Ramos (cell line): ENCODE measurements around the gene PLEKHA1.

ENCODE experiments used
- in situ Hi-C: fragments of 300-500 bp; cut with MboI; formaldehyde crosslinking; loops from one replicate; pipeline ENCODE4 v1.14.3; 2022; ENCODE audit warnings: low sequenced_read_pairs; ENCODE audit not compliant: unreplicated experiment

The PLEKHA1 gene

DNA sequence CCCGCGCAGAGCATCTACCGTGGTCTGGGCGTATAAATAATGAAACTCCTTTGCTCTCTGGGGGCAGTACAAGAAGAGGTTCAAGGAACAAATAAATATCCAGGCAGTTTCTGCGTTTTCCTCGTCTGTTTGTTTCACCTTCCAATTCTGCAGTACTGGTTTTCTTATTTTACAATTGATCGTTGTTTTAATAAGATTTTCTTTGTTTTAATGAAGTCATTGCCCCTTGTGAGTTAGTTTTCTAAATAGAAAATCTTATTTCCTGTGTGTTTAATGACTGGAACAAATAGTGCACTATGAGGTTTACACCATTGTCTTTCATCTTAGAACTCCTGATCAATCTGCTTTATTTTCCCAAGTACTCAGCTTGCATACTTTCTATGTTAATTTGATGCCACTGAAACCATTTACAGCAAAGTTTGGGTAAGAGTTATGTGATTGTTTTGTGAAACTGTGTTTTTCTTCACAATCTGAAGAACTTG, 1.2 kb downstream of the PLEKHA1 start:
- in situ Hi-C loops = no loop called here

DNA sequence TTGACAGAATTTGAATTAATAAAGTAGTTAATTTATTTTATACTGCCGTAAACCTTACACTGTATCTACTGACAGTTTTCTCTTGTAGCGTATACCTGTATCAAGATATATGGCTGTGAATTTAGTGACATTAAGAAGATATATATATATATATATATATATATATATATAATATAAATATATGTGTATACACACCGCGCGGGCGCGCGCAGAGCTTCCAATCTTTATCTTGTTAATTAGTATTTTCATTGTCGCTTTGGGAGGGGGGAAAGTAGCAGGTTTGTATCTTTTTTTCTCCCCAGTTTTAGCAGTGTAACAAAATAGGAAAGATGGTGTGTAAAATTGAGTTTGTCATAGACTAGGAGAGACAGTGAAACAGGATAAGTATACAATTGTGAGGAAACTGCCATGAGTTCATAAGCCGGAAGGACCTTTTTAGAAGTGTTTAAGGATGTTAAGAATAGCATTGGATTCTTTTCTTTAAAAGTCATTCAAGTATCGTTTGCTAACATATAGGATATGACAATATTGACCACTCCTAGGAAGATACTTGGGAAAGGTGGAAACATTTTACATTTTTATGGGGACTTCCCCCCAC, 2.0 kb downstream of the PLEKHA1 start:
- in situ Hi-C loops = no loop called here

DNA sequence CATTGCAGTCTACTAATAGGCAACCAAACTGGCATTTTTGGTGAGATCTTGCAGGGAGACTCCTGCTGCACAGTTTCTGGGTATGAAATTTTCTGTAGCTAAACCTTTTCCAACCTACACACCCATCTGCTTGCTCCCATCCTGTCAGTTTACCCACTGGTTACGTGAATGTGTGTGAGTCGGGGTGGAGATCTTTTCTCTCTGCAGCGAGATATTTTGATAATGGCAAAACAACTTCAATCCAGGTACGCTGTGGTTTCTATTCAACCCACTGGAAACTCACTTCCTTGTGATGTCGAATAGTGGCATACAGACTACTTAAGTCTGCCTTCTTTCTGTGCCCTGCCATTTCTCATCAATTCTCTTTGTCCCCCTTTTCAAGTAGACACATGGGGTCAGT, 4.5 kb downstream of the PLEKHA1 start:
- in situ Hi-C loops = no loop called here

DNA sequence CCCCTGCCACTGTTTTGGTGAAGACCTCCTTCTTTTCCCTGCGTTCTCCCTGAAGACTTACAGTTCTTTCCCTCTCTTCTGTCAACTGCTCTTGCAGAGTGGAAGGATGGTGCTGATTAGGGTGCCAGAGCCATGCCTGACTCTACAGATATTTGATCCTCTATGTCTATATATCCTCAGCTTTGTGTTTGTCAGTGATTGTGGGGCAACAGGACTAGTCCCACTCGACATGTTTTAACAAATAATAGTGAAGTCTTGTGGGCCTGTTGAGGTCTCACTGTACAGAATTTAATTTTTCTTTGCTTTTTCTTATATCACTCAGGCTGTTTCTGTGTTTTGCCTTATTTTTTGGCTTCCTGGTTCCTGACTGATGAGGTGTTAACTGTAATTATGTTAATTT, 5.0 kb downstream of the PLEKHA1 start:
- in situ Hi-C loops = no loop called here

DNA sequence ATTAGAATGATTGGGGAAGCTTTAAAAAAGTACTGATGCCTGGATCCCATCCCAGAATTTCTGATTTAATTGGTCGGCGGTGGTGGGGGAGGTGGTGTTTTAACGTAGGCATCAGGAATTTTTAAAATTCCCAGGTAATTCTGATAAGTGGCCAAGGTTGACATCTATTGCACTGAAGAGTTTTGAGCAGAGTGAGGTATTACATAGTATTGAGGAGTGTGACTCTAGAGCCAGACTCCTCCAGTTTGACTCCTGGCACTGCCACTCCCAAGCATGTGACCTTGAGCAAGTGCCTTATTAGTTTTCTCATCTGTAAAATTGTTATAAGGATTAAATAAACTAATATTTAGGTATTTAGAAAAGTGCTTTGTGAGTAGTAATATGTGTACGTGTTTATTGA, 6.2 kb downstream of the PLEKHA1 start:
- in situ Hi-C loops = no loop called here

DNA sequence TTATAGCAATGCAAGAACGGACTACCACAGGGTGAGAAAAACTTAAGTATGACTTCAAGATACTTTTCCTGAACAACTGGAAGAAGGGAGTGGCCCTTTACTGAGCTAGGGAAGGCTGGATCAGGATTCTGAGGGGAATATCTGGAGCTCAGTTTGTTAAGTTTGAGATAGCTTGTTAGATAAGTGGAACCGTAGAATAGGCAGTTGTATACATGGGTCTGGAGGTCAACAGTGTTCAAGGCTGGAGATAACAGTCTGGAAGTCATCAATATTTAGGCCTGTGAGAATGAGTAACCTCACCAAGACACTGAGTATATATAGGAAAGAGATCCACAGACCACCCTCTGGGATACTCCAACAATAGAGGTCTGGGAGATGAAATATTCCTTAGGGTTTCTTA, 7.2 kb downstream of the PLEKHA1 start:
- in situ Hi-C loops = no loop called here

DNA sequence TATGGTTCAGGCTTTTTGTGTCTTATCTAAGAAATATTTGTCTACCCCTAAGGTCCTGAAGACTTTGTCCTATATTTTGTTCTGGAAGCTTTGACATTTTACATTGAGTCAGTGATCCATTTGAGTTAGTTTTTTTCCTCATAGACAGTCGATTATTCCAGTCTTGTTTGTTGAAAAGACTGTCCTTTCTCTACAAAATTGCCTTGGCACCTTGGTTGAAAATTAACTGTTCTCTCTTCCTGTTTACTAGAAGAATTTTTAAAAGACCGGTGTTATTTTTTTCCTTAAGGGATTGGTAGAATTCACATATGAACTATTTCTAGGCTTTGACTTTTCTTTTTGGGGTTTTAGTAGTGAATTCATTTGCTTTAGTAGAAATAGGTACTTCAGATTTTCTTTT, 12.0 kb downstream of the PLEKHA1 start:
- in situ Hi-C loops = no loop called here

DNA sequence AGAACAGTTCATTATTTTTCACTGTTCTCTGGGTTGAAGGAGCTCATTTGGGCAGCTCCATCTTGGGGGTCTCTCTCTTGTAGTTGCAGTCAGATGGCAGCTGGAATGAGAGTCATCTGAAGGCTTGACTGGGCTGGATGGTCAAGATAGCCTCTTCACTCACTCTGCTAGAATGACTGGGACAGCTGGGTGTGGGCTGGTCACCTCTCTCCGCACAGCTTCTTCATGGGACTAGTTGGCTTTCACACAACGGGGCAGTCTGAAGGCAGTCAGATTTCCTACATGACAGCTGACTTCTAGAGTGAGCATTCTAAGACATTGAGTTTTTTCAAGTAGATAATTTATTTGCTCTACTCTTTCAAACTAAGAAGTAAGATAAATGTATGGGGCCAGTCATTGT, 13.1 kb downstream of the PLEKHA1 start:
- in situ Hi-C loops = no loop called here

DNA sequence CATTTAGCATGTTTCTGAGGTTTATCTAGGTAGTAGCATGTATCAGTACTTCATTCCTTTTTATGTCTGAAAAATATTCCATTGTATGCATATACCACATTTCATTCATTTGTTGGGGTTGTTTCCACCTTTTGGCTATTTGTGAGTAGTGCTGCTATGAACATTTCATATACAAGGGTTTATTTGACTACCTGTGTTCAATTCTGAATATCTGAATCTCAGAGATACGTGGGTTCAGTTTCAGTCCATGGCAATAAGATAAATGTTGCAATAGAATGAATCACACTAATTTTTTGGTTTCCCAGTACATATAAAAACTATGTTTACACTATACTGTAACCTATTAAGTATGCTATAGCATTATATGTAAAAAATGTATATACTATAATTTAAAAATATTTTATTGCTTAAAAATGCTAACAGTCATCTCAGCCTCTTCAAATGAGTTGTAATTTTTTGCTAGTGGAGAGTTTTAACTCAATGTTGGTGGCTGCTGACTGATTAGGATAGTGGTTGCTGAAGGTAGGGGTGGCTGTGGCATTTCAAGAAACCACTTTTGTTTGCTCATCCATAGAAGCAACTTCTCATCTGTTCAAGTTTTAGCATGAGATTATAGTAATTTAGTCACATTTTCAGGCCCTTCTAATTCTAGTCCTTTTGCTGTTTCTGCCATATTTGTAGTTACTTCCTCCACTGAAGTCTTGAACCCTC, 13.9 kb downstream of the PLEKHA1 start:
- in situ Hi-C loops = no loop called here

DNA sequence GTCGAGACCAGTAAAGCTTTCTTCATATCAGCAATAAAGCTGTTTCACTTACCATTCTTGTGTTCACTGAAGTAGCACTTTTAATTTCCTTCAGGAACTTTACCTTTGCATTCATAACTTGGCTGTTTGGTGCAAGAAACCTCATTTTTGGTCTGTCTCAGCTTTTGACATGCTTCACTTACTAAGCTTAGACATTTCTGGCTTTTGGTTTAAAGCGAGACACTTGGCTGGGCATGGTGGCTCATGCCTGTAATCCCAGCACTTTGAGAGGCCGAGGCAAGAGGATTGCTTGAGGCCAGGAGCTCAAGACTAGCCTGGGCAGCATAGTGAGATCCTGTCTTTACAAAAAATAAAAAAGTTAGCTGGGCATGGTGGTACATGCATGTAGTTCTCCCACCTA, 15.8 kb downstream of the PLEKHA1 start:
- in situ Hi-C loops = no loop called here

DNA sequence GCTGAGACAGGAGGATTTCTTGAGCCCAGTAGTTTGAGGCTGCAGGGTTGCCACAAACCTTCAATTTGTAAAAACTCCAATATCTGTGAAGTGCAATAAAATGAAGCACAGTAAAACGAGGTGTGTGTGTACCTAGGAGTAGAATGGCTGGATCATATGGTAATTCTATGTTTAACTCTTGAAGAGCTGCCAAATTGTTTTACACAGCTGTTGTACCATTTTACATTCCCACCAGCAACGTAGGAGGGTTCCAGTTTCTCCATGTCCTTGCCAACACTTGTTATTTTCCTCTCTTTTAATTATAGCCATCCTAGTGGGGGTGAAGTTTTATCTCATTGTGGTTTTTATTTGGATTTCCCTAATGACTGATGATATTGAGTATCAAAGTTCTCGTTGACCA, 16.2 kb downstream of the PLEKHA1 start:
- in situ Hi-C loops = no loop called here

DNA sequence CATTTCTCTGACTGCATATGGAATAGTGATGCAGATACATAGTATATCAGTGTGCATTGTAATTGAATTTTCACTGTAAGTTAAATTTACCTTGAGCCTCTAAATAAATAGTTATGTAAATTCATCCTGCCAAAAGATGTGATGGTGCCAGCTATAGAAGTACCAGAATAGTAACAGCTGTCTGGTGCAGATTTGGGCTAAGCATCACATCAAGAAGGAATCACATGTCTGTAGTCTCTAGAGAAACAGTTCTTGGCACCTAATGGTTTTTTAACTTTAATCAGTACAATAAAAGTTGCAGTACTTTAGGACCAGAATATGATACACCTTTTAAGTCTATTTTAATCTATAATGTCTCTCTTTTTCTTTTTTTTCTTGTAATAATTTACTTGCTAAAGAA, 17.4 kb downstream of the PLEKHA1 start:
- in situ Hi-C loops = no loop called here

DNA sequence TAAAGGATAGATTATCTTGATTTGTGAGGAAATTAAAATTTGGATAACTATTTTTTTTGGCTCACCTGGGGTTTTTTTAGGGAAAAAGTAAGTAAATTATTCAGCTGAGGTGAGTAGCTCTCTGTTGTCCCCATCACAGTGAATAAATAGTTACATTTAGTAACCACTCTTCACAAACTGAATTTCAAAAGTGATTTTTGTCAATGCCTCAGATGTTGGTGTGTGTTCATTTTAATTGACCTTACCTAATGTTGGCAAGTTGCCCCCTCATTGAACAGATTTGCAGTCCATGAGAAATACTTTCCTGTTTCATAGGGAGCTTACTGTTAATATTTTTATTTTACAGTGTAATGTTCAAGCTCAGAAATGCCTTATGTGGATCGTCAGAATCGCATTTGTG, 18.3 kb downstream of the PLEKHA1 start:
- in situ Hi-C loops = no loop called here

DNA sequence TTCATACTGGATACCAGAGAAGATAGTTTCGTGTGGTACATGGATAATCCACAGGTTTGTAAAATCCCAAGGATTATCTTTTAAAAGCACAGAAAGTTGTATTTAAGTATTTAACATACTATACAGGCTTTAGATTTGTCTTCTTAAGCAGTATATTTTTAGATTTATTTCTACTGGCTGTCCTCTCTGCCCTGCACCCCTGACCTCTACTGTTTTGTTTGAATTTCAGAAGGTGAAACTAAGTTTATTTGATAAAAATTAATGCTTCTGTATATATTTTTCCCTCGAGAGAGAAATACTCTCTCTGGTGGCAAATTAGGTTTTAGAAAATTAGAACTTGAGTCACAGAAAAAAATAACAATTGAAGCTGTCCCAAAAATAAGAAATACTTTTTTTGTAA, 18.8 kb downstream of the PLEKHA1 start:
- in situ Hi-C loops = no loop called here

DNA sequence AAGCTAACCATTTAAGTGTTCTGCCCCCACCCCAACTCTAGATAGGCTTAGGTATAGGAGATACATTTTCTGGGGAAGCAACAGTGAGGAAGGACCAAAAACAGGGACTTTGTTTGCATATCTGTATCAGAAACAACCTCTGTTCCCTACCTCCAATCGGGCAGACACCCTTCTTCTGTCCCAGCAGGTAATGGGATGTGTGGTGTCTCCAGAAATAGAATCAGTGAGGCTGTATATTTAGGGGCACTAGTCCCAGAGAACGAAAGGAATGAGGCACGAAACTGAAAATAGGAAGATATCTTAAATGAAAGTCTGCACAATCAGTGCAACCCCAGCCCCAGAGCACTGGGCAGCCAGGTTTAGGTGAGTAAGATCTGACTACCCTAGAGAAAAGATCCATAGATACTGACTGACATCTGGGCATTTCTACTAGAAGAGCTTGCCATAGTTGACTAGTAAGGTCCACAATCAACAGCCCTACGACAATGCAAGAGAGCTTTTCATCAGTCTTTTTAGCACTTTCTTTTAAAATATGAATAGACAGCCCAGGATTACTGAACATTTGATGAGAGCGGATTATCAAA, 28.1 kb downstream of the PLEKHA1 start:
- in situ Hi-C loops = no loop called here

DNA sequence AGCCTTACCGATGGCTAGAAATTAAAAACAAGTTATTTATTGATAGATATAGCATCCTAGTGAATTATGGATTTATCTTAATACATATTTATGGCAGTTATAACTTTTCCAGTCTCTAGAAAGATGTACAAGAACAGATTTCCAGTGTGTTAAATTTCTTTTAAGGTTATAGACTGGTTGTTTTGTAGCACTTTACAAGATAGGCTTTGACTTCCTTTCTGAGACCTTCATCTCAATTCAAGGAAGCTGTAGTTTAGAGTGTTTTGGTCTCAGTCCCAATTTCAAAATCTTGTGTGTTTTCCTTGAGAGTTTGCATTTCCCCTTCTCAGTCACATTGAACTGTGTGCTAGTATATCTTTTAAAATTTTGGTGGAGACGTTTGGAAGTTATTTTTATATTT, 30.1 kb downstream of the PLEKHA1 start:
- in situ Hi-C loops = no loop called here

DNA sequence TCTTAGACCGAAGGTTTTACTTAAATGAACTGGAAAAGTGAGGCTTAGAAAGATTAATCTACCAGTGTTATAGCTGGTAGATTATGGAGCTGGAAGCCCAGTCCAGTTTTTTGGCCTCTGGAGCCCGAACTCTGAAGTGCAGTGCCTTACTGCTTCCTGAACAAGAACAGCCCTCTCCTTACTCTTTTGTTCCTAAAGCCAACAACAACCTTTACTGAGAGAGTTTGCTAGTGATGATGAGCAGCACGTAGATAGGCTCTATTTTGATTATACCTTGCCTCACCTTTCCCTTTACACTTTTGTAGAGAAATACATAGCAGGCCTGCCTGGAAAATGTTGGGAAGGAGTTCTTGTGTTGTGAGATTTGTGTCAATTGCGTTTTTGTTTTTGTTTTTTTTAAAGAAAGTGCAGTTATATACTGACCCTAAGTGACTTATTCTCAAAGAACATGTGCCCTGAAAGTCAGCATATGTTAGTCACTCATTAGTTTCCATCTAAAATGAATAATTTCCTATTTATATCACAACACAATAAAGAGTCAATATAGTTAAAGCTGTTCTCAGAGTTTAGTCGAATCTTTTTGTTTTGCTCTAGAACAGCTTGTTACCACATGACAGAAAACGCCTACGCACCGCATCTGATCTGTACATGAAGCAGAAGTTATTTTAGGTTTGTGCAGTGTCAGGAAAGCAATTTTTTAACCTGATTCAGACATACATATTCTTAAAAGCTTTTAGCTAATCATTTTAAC, 33.0 kb downstream of the PLEKHA1 start:
- in situ Hi-C loops = no loop called here

DNA sequence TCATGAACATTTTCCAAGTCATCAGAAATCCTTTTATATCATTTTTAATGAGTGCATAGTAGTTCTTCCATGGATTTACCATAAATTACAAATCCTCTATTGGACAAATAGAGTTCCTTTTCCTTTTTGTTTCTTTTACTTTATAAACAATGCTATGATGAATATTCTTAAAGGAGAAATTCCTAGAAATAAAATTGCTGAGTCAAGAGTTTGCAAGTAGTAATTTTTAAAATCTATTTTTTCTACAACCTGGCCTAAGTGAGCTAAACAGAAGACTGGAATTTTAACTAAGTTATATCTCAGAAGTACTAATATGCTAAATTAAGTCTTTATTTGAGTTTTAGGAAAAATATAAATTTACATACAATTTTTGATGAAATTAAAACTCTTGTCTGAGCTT, 38.8 kb downstream of the PLEKHA1 start:
- in situ Hi-C loops = no loop called here

DNA sequence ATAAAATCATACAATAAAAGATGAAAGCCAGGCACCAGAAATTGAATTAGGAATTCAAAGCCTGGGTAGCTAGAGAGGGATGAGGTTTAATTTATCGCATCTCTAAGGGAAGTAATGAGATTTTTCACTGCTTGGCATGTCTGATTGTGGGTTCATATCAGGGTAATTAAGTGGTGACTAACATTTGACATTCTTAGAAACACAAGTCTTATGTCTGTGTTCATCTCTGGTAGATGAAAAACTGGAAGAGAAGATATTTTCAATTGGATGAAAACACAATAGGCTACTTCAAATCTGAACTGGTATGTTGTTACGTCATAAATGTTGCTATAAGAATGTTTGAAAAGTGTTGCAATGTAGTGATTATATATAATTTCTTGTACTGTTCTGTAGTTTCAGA, 43.2 kb downstream of the PLEKHA1 start:
- in situ Hi-C loops = no loop called here

DNA sequence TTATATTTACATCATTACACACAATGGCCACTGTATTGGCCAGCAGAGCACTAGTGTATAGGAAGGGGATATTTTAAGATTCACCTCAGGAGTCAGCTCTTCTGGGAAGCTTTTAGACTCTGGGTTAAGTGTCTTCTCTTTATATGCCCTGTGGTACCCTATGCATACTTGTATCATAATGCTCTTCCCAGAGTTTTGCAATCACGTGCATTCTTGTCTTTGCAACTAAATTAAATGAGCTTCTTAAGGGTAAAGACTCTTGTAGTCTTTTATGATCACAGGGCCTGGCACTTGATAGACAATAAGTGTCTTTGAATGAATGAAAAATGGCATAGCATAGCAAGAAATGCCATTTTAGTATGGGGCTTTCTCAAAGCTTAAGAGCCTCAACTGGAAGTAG, 44.5 kb downstream of the PLEKHA1 start:
- in situ Hi-C loops = no loop called here
